Spleen (tissue), 7 donors: ENCODE measurements around the gene BATF.

ENCODE experiments used
- CTCF ChIP-seq, 11 experiments: fragments of 200-600 bp in 7 of 11; fragments of 450-650 bp in 4 of 11; sonication (generic) in 4 of 11; IDR thresholded peaks in 8 of 11; conservative IDR thresholded peaks in 3 of 11; 1 replicate in 7 of 11; 2 replicates in 4 of 11; pipeline versions ENCODE4 v1.4.0 to v1.8.0; 2016 to 2021; ENCODE audit warnings: antibody characterized with exemption in 11 of 11, inconsistent platforms in 4 of 11, mild to moderate bottlenecking in 1 of 11
- POLR2A ChIP-seq, 3 donors: fragments of 450-650 bp; IDR thresholded peaks; one replicate each; pipeline ENCODE4 v1.5.1; 2017; ENCODE audit warnings: antibody characterized with exemption in 3 of 3, mild to moderate bottlenecking in 1 of 3
- POLR2AphosphoS5 ChIP-seq, 3 donors: sonication (generic); formaldehyde crosslinking; IDR thresholded peaks; one replicate each; pipeline ENCODE4 v1.5.1; 2017; ENCODE audit warnings: antibody characterized with exemption in 3 of 3
- donor health status: DM: no; HTN: no; CAD: no; lungs with moderate emphysema.
- donor health status: DM: no; HTN: no; CAD: no.
- donor health status: DM: no; HTN: no; CAD: no.

GRCh38 chr14:75486318-75486717, 36.0 kb upstream of the BATF start:
- no peak for TF ChIP-seq POLR2AphosphoS5 (IDR thresholded peaks at IDR 0.05)
- TF ChIP-seq POLR2A (IDR thresholded peaks at IDR 0.05): no peak
- no peak for TF ChIP-seq CTCF (IDR thresholded peaks at IDR 0.05 in 8 of 11, conservative IDR thresholded peaks at IDR 0.05 in 3 of 11)
